MM.1S (cell line): Measurements from ENCODE around the gene SYTL5.

Experiments used
- EZH2 ChIP-seq: fragments of 300-600 bp; sonication (generic); optimal IDR thresholded peaks from 2 replicates; pipeline ENCODE3; 2017; ENCODE audit warnings: low read depth, mild to moderate bottlenecking, antibody characterized with exemption, low read length, mixed read lengths
- TF ChIP-seq, protein P1 (sequence below): fragments of 300-600 bp; sonication (generic); IDR thresholded peaks from 2 replicates; pipeline ENCODE4 v1.5.1; 2016; ENCODE audit warnings: antibody characterized with exemption, low read length, mixed read lengths

- no peak for TF ChIP-seq EZH2
- TF ChIP-seq, protein P1, sequence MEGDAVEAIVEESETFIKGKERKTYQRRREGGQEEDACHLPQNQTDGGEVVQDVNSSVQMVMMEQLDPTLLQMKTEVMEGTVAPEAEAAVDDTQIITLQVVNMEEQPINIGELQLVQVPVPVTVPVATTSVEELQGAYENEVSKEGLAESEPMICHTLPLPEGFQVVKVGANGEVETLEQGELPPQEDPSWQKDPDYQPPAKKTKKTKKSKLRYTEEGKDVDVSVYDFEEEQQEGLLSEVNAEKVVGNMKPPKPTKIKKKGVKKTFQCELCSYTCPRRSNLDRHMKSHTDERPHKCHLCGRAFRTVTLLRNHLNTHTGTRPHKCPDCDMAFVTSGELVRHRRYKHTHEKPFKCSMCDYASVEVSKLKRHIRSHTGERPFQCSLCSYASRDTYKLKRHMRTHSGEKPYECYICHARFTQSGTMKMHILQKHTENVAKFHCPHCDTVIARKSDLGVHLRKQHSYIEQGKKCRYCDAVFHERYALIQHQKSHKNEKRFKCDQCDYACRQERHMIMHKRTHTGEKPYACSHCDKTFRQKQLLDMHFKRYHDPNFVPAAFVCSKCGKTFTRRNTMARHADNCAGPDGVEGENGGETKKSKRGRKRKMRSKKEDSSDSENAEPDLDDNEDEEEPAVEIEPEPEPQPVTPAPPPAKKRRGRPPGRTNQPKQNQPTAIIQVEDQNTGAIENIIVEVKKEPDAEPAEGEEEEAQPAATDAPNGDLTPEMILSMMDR = no peak
Measured at GRCh38 chrX:38009641-38010040, 3.3 kb downstream of the SYTL5 start.
